ENCODE results near the gene PLD1. TPM values are rescaled to one million over a fixed set of nuclear protein-coding genes. Genes with fewer than 3 reads are reported as not detected.

PLD1 gene
- total RNA-seq, 1 experiment from 2014 or later: 5.3 TPM

GRCh38 chr3:171768986-171769385, 41.3 kb downstream of the PLD1 start:
- Histone ChIP-seq H3K36me3 (ENCODE audit: control insufficient read depth, insufficient read depth, low read length) (no peaks in the 10 kb centered on the region), H3K4me3 (ENCODE audit: low read depth, low read length) (no peak overlapping the region), H3K9me3 (no peaks in the 10 kb centered on the region), H3K27me3 (replicated peaks; ENCODE audit: control insufficient read depth, insufficient read depth, low read length) (no peaks in the 10 kb centered on the region), H3K4me1 (no peaks in the 10 kb centered on the region)
- H3K27me3 Mint-ChIP-seq (ENCODE audit: insufficient read depth, unreplicated experiment): no peaks in the 10 kb centered on the region
- intact Hi-C loops (cut with micrococcal nuclease; ENCODE audit: unreplicated experiment): no loop called here
- no peak overlapping the region for H3K27ac Mint-ChIP-seq (ENCODE audit: unreplicated experiment)
- no TSS peak for BruUV-seq (replicated peaks)
- no peaks in the 10 kb centered on the region for H3K36me3 Mint-ChIP-seq (ENCODE audit: insufficient read depth, unreplicated experiment)
- peaks cover 6% of the 10 kb centered on the region for H3K4me1 Mint-ChIP-seq (ENCODE audit: low read depth, unreplicated experiment)
- H3K4me3 Mint-ChIP-seq (ENCODE audit: unreplicated experiment): no peak overlapping the region
- ChIA-PET CTCF (no interaction called here), POLR2A (interaction anchor here (0.7 kb wide), 1 partner anchor 170 kb away, joined by 3 read pairs; no protein-coding TSS in a partner anchor)
- TF ChIP-seq, protein P1, sequence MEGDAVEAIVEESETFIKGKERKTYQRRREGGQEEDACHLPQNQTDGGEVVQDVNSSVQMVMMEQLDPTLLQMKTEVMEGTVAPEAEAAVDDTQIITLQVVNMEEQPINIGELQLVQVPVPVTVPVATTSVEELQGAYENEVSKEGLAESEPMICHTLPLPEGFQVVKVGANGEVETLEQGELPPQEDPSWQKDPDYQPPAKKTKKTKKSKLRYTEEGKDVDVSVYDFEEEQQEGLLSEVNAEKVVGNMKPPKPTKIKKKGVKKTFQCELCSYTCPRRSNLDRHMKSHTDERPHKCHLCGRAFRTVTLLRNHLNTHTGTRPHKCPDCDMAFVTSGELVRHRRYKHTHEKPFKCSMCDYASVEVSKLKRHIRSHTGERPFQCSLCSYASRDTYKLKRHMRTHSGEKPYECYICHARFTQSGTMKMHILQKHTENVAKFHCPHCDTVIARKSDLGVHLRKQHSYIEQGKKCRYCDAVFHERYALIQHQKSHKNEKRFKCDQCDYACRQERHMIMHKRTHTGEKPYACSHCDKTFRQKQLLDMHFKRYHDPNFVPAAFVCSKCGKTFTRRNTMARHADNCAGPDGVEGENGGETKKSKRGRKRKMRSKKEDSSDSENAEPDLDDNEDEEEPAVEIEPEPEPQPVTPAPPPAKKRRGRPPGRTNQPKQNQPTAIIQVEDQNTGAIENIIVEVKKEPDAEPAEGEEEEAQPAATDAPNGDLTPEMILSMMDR (IDR thresholded peaks at IDR 0.05; ENCODE audit: insufficient read depth in 1 of 2, low read depth in 1 of 2, low read length in 1 of 2, severe bottlenecking in 1 of 2, unreplicated experiment in 1 of 2): no peak
- H3K9me3 Mint-ChIP-seq (ENCODE audit: unreplicated experiment): no peaks in the 10 kb centered on the region
- DNase-seq: no peak

- no peaks in the 10 kb centered on the region for H3K36me3 ChIP-seq (ENCODE audit: control insufficient read depth, insufficient read depth, low read length)
- H3K9me3 ChIP-seq: no peaks in the 10 kb centered on the region
- POLR2A ChIA-PET: no interaction called here
- Mint-ChIP-seq H3K4me3 (ENCODE audit: unreplicated experiment) (no peak overlapping the region), H3K9me3 (ENCODE audit: unreplicated experiment) (no peaks in the 10 kb centered on the region), H3K4me1 (ENCODE audit: low read depth, unreplicated experiment) (peaks cover 6% of the 10 kb centered on the region), H3K36me3 (ENCODE audit: insufficient read depth, unreplicated experiment) (no peaks in the 10 kb centered on the region), H3K27ac (ENCODE audit: unreplicated experiment) (no peak overlapping the region), H3K27me3 (ENCODE audit: insufficient read depth, unreplicated experiment) (no peaks in the 10 kb centered on the region)
- no peaks in the 10 kb centered on the region for H3K4me1 ChIP-seq
- H3K27me3 ChIP-seq (replicated peaks; ENCODE audit: control insufficient read depth, insufficient read depth, low read length): no peaks in the 10 kb centered on the region
- intact Hi-C loops (cut with micrococcal nuclease; ENCODE audit: unreplicated experiment): no loop called here
- H3K4me3 ChIP-seq (ENCODE audit: low read depth, low read length): no peak overlapping the region
- BruUV-seq (replicated peaks): no TSS peak
- no peak for DNase-seq
- CTCF ChIA-PET: no interaction called here
- TF ChIP-seq, protein P1 (IDR thresholded peaks at IDR 0.05; ENCODE audit: insufficient read depth in 1 of 2, low read depth in 1 of 2, low read length in 1 of 2, severe bottlenecking in 1 of 2, unreplicated experiment in 1 of 2): no peak
Observed at GRCh38 chr3:171768281-171768900, 41.9 kb downstream of the PLD1 start.

- intact Hi-C loops (cut with micrococcal nuclease; ENCODE audit: unreplicated experiment): no loop called here
- H3K4me3 ChIP-seq (ENCODE audit: low read depth, low read length): no peak overlapping the region
- Mint-ChIP-seq H3K36me3 (ENCODE audit: insufficient read depth, unreplicated experiment) (peaks cover 5% of the 10 kb centered on the region), H3K4me3 (ENCODE audit: unreplicated experiment) (no peak overlapping the region), H3K9me3 (ENCODE audit: unreplicated experiment) (no peaks in the 10 kb centered on the region), H3K27me3 (ENCODE audit: insufficient read depth, unreplicated experiment) (no peaks in the 10 kb centered on the region), H3K4me1 (ENCODE audit: low read depth, unreplicated experiment) (no peaks in the 10 kb centered on the region), H3K27ac (ENCODE audit: unreplicated experiment) (no peak overlapping the region)
- no peaks in the 10 kb centered on the region for H3K27me3 ChIP-seq (replicated peaks; ENCODE audit: control insufficient read depth, insufficient read depth, low read length)
- POLR2A ChIA-PET: no interaction called here
- H3K36me3 ChIP-seq (ENCODE audit: control insufficient read depth, insufficient read depth, low read length): no peaks in the 10 kb centered on the region
- no peak for DNase-seq
- CTCF ChIA-PET: no interaction called here
- no peaks in the 10 kb centered on the region for H3K9me3 ChIP-seq
- no peaks in the 10 kb centered on the region for H3K4me1 ChIP-seq
- TF ChIP-seq, protein P1 (IDR thresholded peaks at IDR 0.05; ENCODE audit: insufficient read depth in 1 of 2, low read depth in 1 of 2, low read length in 1 of 2, severe bottlenecking in 1 of 2, unreplicated experiment in 1 of 2): no peak
- no TSS peak for BruUV-seq (replicated peaks)
Observed at GRCh38 chr3:171765511-171765887, 44.8 kb downstream of the PLD1 start.

Measured in Caco-2 (cell line).